ENCODE measurements around the gene ASAP2. TPM values are rescaled to one million over a fixed set of nuclear protein-coding genes. Genes with fewer than 3 reads are reported as not detected.
A peak's percentile ranks its signal among the peaks of the same experiment; 100 is the strongest.

Gene ASAP2
- total RNA-seq, 1 experiment from 2014 or later, result 12.6 TPM

GRCh38 chr2:9288681-9289338 is 82.2 kb downstream of the ASAP2 start:
- Mint-ChIP-seq H3K27ac (peak overlapping the region in 1 of 3 experiments; percentile 92; a peak in 4 of 7 replicates), H3K4me1 (peaks cover 28 to 35% of the 10 kb centered on the region in 2 experiments), H3K36me3 (ENCODE audit: insufficient read depth in 1 of 3, low read depth in 3 of 3) (peaks cover 0 to 14% (median 0%) of the 10 kb centered on the region in 3 experiments; a peak in 4 of 7 replicates), H3K9me3 (no peaks in the 10 kb centered on the region), H3K4me3 (0 out of 5 replicates have a peak overlapping the region, but pooled peaks of 1 of the 2 experiments have one; percentile 5), H3K27me3 (ENCODE audit: low read depth) (no peaks in the 10 kb centered on the region)
- no peak overlapping the region for H4K8ac ChIP-seq (replicated peaks; ENCODE audit: insufficient read length, low read depth, low read length)
- H4K91ac ChIP-seq (ENCODE audit: insufficient read length, low read depth, low read length), result no peak overlapping the region
- no peaks in the 10 kb centered on the region for H3K27me3 ChIP-seq (ENCODE audit: insufficient read depth, low read length)
- no peak overlapping the region for H3K14ac ChIP-seq (ENCODE audit: insufficient read depth, low read length)
- no peak overlapping the region for H3T11ph ChIP-seq (ENCODE audit: low read length)
- no peak overlapping the region for H3K4me2 ChIP-seq (ENCODE audit: insufficient read depth, insufficient read length, low read length)
- no peak overlapping the region for H3K4ac ChIP-seq (ENCODE audit: low read depth, low read length)
- no peak overlapping the region for H3K18ac ChIP-seq (ENCODE audit: insufficient read length, low read depth, low read length)
- H2AK5ac ChIP-seq (ENCODE audit: insufficient read length, low read length), result no peak overlapping the region
- no peak overlapping the region for H2BK20ac ChIP-seq (ENCODE audit: low read depth, low read length, poor library complexity, severe bottlenecking)
- TF ChIP-seq CTCF (conservative IDR thresholded peaks at IDR 0.05), result no peak
- no peaks in the 10 kb centered on the region for H4K20me1 ChIP-seq (ENCODE audit: control insufficient read depth, insufficient read depth, insufficient read length)
- H2BK5ac ChIP-seq (ENCODE audit: insufficient read length, low read length), result no peak overlapping the region
- H2BK120ac ChIP-seq (ENCODE audit: low read depth, low read length, poor library complexity, severe bottlenecking), result no peak overlapping the region
- H2AFZ ChIP-seq (ENCODE audit: low read length), result no peak overlapping the region
- no peak overlapping the region for H2BK15ac ChIP-seq (ENCODE audit: low read depth, low read length)
- H3K27ac ChIP-seq (ENCODE audit: insufficient read length, low read depth, low read length), result no peak overlapping the region
- H3K9ac ChIP-seq (ENCODE audit: extremely low read depth, insufficient read length, low read length), result no peak overlapping the region
- H3K56ac ChIP-seq (ENCODE audit: insufficient read length, low read depth, low read length), result no peak overlapping the region
- no peak overlapping the region for H2BK12ac ChIP-seq (ENCODE audit: insufficient read length, low read depth, low read length)
- no peak for DNase-seq
- no peaks in the 10 kb centered on the region for H3K23me2 ChIP-seq (ENCODE audit: insufficient read length, low read depth, low read length, poor library complexity, severe bottlenecking)
- no peaks in the 10 kb centered on the region for H3K79me1 ChIP-seq (ENCODE audit: insufficient read depth, low read depth, low read length, poor library complexity, severe bottlenecking)
- H3K23ac ChIP-seq (ENCODE audit: insufficient read length, low read depth, low read length), result no peak overlapping the region
- H3K4me1 ChIP-seq (ENCODE audit: insufficient read depth, low read length), result peaks cover 9% of the 10 kb centered on the region; the same call in 1 of the 2 replicates
- no peaks in the 10 kb centered on the region for H3K9me3 ChIP-seq (ENCODE audit: control insufficient read depth, low read depth, low read length)
- WGBS (ENCODE audit: extremely low coverage, insufficient read length, low lambda C conversion rate), result no CpG with 5 or more reads among the region's 5 CpGs
- H3K79me2 ChIP-seq (ENCODE audit: insufficient read depth, low read length), result no peaks in the 10 kb centered on the region
- H4K5ac ChIP-seq (ENCODE audit: insufficient read length, low read depth, low read length), result no peak overlapping the region

Data from H9 (cell line).